ENCODE measurements around the gene TARS2.

TARS2 gene

DNA sequence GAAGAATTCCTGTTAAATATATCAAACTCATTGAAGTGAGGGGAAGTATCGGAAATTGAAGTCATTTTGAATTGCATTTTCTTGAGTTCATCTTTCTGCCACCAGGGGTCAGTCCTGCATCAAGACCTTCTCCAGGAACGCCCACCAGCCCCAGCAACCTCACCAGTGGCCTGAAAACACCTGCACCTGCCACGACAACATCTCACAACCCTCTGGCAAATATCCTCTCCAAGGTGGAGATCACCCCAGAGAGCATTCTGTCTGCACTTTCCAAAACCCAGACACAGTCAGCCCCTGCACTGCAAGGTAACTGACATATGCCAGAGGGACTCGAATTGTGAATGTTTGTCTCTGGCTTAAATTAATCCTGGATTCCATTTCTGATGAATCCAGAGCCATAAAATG is 22.8 kb upstream of the TARS2 start:
- Histone ChIP-seq H3K9ac (no peak overlapping the region), H3K4me1 (ENCODE audit: low read depth, poor library complexity, severe bottlenecking) (peaks cover 10% of the 10 kb centered on the region), H3K27ac (no peak overlapping the region), H3K27me3 (ENCODE audit: insufficient read depth, low read depth) (no peaks in the 10 kb centered on the region), H2AFZ (ENCODE audit: low read depth) (no peak overlapping the region), H3K4me3 (IDR thresholded peaks at IDR 0.05; ENCODE audit: insufficient read depth, low read depth, low read length) (no peak overlapping the region), H3K4me2 (no peak overlapping the region), H4K20me1 (ENCODE audit: insufficient read depth) (no peaks in the 10 kb centered on the region), H3K79me2 (ENCODE audit: insufficient read depth, low read depth) (no peaks in the 10 kb centered on the region), H3K36me3 (ENCODE audit: insufficient read depth) (peaks cover 6% of the 10 kb centered on the region; the same call in 1 of the 2 replicates)
- TF ChIP-seq CTCF (conservative IDR thresholded peaks at IDR 0.05; ENCODE audit: low read depth, low read length) = peak; percentile 100

DNA sequence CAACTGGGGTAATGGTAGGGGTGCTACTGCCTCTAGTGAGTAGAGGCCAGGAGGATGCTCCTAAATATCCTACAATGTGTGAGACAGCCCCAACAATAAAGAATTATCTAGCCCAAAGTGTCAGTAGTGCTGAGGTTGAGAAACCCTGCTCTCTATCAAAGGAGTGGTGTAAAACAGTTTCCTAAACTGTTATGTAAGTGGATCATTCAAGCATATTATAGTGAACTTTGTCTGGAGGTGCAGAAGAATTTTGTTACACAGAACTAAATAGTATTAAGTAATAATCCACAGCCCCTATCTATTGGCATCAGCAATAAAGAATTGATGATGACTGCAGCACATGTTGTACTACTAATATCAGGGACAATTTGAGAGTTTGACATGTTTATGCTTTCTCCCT is 20.3 kb upstream of the TARS2 start:
- no peak overlapping the region for H3K4me3 ChIP-seq (IDR thresholded peaks at IDR 0.05; ENCODE audit: insufficient read depth, low read depth, low read length)
- peaks cover 12% of the 10 kb centered on the region; the same call in 1 of the 2 replicates for H3K36me3 ChIP-seq (ENCODE audit: insufficient read depth)
- H3K4me2 ChIP-seq = no peak overlapping the region
- H3K79me2 ChIP-seq (ENCODE audit: insufficient read depth, low read depth) = no peaks in the 10 kb centered on the region
- no peaks in the 10 kb centered on the region for H3K27me3 ChIP-seq (ENCODE audit: insufficient read depth, low read depth)
- TF ChIP-seq CTCF (conservative IDR thresholded peaks at IDR 0.05; ENCODE audit: low read depth, low read length) = no peak
- no peak overlapping the region for H2AFZ ChIP-seq (ENCODE audit: low read depth)
- H4K20me1 ChIP-seq (ENCODE audit: insufficient read depth) = no peaks in the 10 kb centered on the region
- no peak overlapping the region for H3K9ac ChIP-seq
- H3K27ac ChIP-seq = no peak overlapping the region
- H3K4me1 ChIP-seq (ENCODE audit: low read depth, poor library complexity, severe bottlenecking) = peaks cover 10% of the 10 kb centered on the region

- H3K9ac ChIP-seq = no peak overlapping the region
- H4K20me1 ChIP-seq (ENCODE audit: insufficient read depth) = no peaks in the 10 kb centered on the region
- peaks cover 7% of the 10 kb centered on the region for H3K4me1 ChIP-seq (ENCODE audit: low read depth, poor library complexity, severe bottlenecking)
- H3K4me3 ChIP-seq (IDR thresholded peaks at IDR 0.05; ENCODE audit: insufficient read depth, low read depth, low read length) = no peak overlapping the region
- no peak for TF ChIP-seq CTCF (conservative IDR thresholded peaks at IDR 0.05; ENCODE audit: low read depth, low read length)
- H2AFZ ChIP-seq (ENCODE audit: low read depth) = no peak overlapping the region
- H3K27me3 ChIP-seq (ENCODE audit: insufficient read depth, low read depth) = no peaks in the 10 kb centered on the region
- H3K79me2 ChIP-seq (ENCODE audit: insufficient read depth, low read depth) = no peaks in the 10 kb centered on the region
- H3K4me2 ChIP-seq = no peak overlapping the region
- H3K36me3 ChIP-seq (ENCODE audit: insufficient read depth) = peaks cover 12% of the 10 kb centered on the region; the same call in 1 of the 2 replicates
- H3K27ac ChIP-seq = no peak overlapping the region
Observed at GRCh38 chr1:150469291-150469690, 17.9 kb upstream of the TARS2 start.

DNA sequence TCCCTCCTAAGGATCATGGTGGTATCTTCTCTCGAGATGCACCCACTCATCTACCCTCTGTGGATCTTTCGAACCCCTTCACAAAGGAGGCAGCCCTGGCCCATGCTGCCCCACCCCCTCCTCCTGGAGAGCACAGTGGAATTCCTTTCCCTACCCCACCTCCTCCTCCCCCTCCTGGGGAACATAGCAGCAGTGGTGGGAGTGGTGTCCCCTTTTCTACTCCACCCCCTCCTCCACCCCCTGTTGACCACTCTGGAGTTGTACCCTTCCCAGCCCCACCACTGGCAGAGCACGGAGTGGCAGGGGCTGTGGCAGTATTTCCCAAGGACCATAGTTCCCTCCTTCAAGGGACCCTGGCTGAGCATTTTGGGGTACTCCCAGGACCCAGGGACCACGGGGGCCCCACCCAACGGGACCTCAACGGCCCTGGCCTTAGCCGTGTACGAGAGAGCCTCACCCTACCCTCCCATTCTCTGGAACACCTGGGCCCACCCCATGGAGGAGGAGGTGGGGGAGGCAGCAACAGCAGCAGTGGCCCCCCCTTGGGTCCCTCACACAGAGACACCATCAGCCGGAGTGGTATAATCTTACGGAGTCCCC is 14.5 kb upstream of the TARS2 start:
- Histone ChIP-seq H3K4me2 (no peak overlapping the region), H3K36me3 (ENCODE audit: insufficient read depth) (peaks cover 12% of the 10 kb centered on the region; the same call in 1 of the 2 replicates), H3K4me1 (ENCODE audit: low read depth, poor library complexity, severe bottlenecking) (no peaks in the 10 kb centered on the region), H3K27ac (no peak overlapping the region), H2AFZ (ENCODE audit: low read depth) (no peak overlapping the region), H3K79me2 (ENCODE audit: insufficient read depth, low read depth) (no peaks in the 10 kb centered on the region), H4K20me1 (ENCODE audit: insufficient read depth) (no peaks in the 10 kb centered on the region), H3K4me3 (IDR thresholded peaks at IDR 0.05; ENCODE audit: insufficient read depth, low read depth, low read length) (no peak overlapping the region), H3K9ac (no peak overlapping the region), H3K27me3 (ENCODE audit: insufficient read depth, low read depth) (no peaks in the 10 kb centered on the region)
- no peak for TF ChIP-seq CTCF (conservative IDR thresholded peaks at IDR 0.05; ENCODE audit: low read depth, low read length)

All from KMS-11 (cell line).